ENCODE measurements around the gene VEPH1. TPM values are rescaled to one million over a fixed set of nuclear protein-coding genes. Genes with fewer than 3 reads are reported as not detected.

Gene VEPH1
- total RNA-seq, 1 donor from 2014 or later: 0.16 TPM

- no peaks in the 10 kb centered on the region for H3K27me3 ChIP-seq (ENCODE audit: low read depth)
- H3K36me3 ChIP-seq: no peaks in the 10 kb centered on the region
- no peak for DNase-seq
- H3K9me3 ChIP-seq (replicated peaks): peaks cover 6% of the 10 kb centered on the region
- intact Hi-C loops (cut with micrococcal nuclease): no loop called here
- no peak overlapping the region for H3K4me3 ChIP-seq
- peaks cover 49% of the 10 kb centered on the region for H3K4me1 ChIP-seq
- H3K27ac ChIP-seq (replicated peaks): peak overlapping the region; percentile 90
- TF ChIP-seq CTCF (IDR thresholded peaks at IDR 0.05; ENCODE audit: borderline replicate concordance): no peak
Measured at GRCh38 chr3:157249606-157250005, 253.6 kb downstream of the VEPH1 start.

GRCh38 chr3:157248590-157249422, 254.4 kb downstream of the VEPH1 start:
- DNase-seq: peak; percentile 22
- H3K27ac ChIP-seq (replicated peaks): peak overlapping the region; percentile 90

GRCh38 chr3:157247391-157247790, 255.8 kb downstream of the VEPH1 start:
- H3K4me1 ChIP-seq: peaks cover 43% of the 10 kb centered on the region
- no peak for DNase-seq
- no peaks in the 10 kb centered on the region for H3K9me3 ChIP-seq (replicated peaks)
- no peaks in the 10 kb centered on the region for H3K27me3 ChIP-seq (ENCODE audit: low read depth)
- H3K4me3 ChIP-seq: no peak overlapping the region
- TF ChIP-seq CTCF (IDR thresholded peaks at IDR 0.05; ENCODE audit: borderline replicate concordance): no peak
- intact Hi-C loops (cut with micrococcal nuclease): no loop called here
- H3K27ac ChIP-seq (replicated peaks): peak overlapping the region; percentile 90
- no peaks in the 10 kb centered on the region for H3K36me3 ChIP-seq

More at GRCh38 chr3:157248590-157249422, 254.4 kb downstream of the VEPH1 start:
- Histone ChIP-seq H3K4me3 (peak overlapping the region; percentile 0), H3K27me3 (ENCODE audit: low read depth) (no peaks in the 10 kb centered on the region), H3K4me1 (peaks cover 49% of the 10 kb centered on the region), H3K36me3 (no peaks in the 10 kb centered on the region), H3K9me3 (replicated peaks) (peaks cover 6% of the 10 kb centered on the region)
- no peak for TF ChIP-seq CTCF (IDR thresholded peaks at IDR 0.05; ENCODE audit: borderline replicate concordance)
- intact Hi-C loops (cut with micrococcal nuclease): no loop called here

- Histone ChIP-seq H3K9me3 (replicated peaks) (no peaks in the 10 kb centered on the region), H3K4me3 (no peak overlapping the region), H3K36me3 (no peaks in the 10 kb centered on the region), H3K4me1 (peaks cover 17% of the 10 kb centered on the region), H3K27ac (replicated peaks) (no peak overlapping the region), H3K27me3 (ENCODE audit: low read depth) (no peaks in the 10 kb centered on the region)
- no peak for TF ChIP-seq CTCF (IDR thresholded peaks at IDR 0.05; ENCODE audit: borderline replicate concordance)
- intact Hi-C loops (cut with micrococcal nuclease): no loop called here
- no peak for DNase-seq
Measured at GRCh38 chr3:157242836-157243235, 260.4 kb downstream of the VEPH1 start.

GRCh38 chr3:157241599-157241998, 261.6 kb downstream of the VEPH1 start:
- Histone ChIP-seq H3K27ac (replicated peaks) (no peak overlapping the region), H3K4me3 (no peak overlapping the region), H3K4me1 (peaks cover 6% of the 10 kb centered on the region), H3K9me3 (replicated peaks) (no peaks in the 10 kb centered on the region), H3K27me3 (ENCODE audit: low read depth) (no peaks in the 10 kb centered on the region), H3K36me3 (no peaks in the 10 kb centered on the region)
- TF ChIP-seq CTCF (IDR thresholded peaks at IDR 0.05; ENCODE audit: borderline replicate concordance): no peak
- intact Hi-C loops (cut with micrococcal nuclease): no loop called here
- DNase-seq: no peak
